Measurements from ENCODE around the gene NPIPA2.
"Not testable (repeated sequence)": the region's sequence is repeated elsewhere in the genome, so short reads cannot be mapped to it uniquely, and the experiment has no call there.

DNA sequence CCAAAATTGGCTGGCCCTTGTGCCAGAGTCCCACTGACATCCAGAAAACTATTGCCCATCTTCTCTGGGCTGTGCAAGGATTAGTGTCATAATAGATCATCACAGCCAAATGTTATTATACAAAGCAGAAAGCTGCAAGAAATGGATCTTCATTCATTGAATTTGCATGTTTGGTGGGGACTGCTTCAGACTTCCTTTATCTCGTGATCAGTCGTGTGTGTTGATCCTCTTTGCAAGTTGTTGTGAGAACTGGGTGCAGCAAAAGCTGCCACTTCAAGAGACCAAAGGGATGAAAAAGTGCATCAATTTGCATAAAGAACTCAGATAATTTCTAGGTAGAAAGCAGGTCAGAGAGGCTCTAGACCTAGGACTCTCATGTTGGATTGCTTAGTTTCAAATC is 61.2 kb downstream of the NPIPA2 start:
- TF ChIP-seq, protein P1, sequence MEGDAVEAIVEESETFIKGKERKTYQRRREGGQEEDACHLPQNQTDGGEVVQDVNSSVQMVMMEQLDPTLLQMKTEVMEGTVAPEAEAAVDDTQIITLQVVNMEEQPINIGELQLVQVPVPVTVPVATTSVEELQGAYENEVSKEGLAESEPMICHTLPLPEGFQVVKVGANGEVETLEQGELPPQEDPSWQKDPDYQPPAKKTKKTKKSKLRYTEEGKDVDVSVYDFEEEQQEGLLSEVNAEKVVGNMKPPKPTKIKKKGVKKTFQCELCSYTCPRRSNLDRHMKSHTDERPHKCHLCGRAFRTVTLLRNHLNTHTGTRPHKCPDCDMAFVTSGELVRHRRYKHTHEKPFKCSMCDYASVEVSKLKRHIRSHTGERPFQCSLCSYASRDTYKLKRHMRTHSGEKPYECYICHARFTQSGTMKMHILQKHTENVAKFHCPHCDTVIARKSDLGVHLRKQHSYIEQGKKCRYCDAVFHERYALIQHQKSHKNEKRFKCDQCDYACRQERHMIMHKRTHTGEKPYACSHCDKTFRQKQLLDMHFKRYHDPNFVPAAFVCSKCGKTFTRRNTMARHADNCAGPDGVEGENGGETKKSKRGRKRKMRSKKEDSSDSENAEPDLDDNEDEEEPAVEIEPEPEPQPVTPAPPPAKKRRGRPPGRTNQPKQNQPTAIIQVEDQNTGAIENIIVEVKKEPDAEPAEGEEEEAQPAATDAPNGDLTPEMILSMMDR (IDR thresholded peaks at IDR 0.05), result not testable (repeated sequence)
- not testable (repeated sequence) for TF ChIP-seq POLR2A (IDR thresholded peaks at IDR 0.05)
